HEK293T (cell line): ENCODE measurements around the gene TTC17.

Source experiments
- CTCF ChIA-PET: fragments of 350-600 bp; formaldehyde crosslinking; extraction: SDS; loops from one replicate; lab custom pipeline; 2021; ENCODE audit warnings: antibody characterized with exemption, inconsistent platforms; lab: Yijun Ruan, JAX
- POLR2A ChIA-PET: fragments of 350-600 bp; formaldehyde crosslinking; extraction: SDS; loops from one replicate; lab custom pipeline; 2020; ENCODE audit warnings: antibody characterized with exemption, inconsistent platforms; lab: Yijun Ruan, JAX
- DNase-seq: peaks from one replicate; pipeline ENCODE4 v3.0.0; 2012; ENCODE audit warnings: mixed read lengths; ENCODE audit errors: extremely low spot score
- ARNT ChIP-seq: fragments of 450-650 bp; IDR thresholded peaks from 2 replicates; pipeline ENCODE4 v1.6.1; 2017; ENCODE audit warnings: mild to moderate bottlenecking
- BHLHE40 ChIP-seq: fragments of 450-650 bp; IDR thresholded peaks from 2 replicates; pipeline ENCODE4 v1.6.1; 2016; ENCODE audit warnings: mild to moderate bottlenecking, moderate library complexity, borderline replicate concordance
- CTBP1 ChIP-seq: fragments of 450-650 bp; IDR thresholded peaks from 2 replicates; pipeline ENCODE4 v1.6.1; 2016; ENCODE audit warnings: borderline replicate concordance
- ELF4 ChIP-seq: fragments of 450-650 bp; IDR thresholded peaks from 2 replicates; pipeline ENCODE4 v1.6.1; 2017; ENCODE audit warnings: antibody characterized with exemption
- FOXA1 ChIP-seq: fragments of 450-650 bp; IDR thresholded peaks from 2 replicates; pipeline ENCODE4 v1.6.1; 2016; ENCODE audit warnings: mild to moderate bottlenecking
- FOXK2 ChIP-seq: fragments of 450-650 bp; IDR thresholded peaks from 2 replicates; pipeline ENCODE4 v1.6.1; 2016; ENCODE audit warnings: mild to moderate bottlenecking
- FOXM1 ChIP-seq: fragments of 450-650 bp; IDR thresholded peaks from 2 replicates; pipeline ENCODE4 v1.6.1; 2017; ENCODE audit warnings: mild to moderate bottlenecking, borderline replicate concordance
- HDGF ChIP-seq: fragments of 450-650 bp; IDR thresholded peaks from 2 replicates; pipeline ENCODE4 v1.6.1; 2017; ENCODE audit warnings: antibody characterized with exemption, borderline replicate concordance
- L3MBTL2 ChIP-seq: fragments of 450-650 bp; conservative IDR thresholded peaks from 2 replicates; pipeline ENCODE4 v1.6.1; 2016; ENCODE audit warnings: mild to moderate bottlenecking
- LEF1 ChIP-seq: fragments of 450-650 bp; IDR thresholded peaks from 2 replicates; pipeline ENCODE4 v1.6.1; 2017; ENCODE audit warnings: mild to moderate bottlenecking, borderline replicate concordance
- NFRKB ChIP-seq: fragments of 450-650 bp; IDR thresholded peaks from 2 replicates; pipeline ENCODE4 v1.6.1; 2016; ENCODE audit warnings: mild to moderate bottlenecking, moderate library complexity
- PKNOX1 ChIP-seq: fragments of 450-650 bp; IDR thresholded peaks from 2 replicates; pipeline ENCODE4 v1.6.1; 2016
- SP1 ChIP-seq: fragments of 450-650 bp; IDR thresholded peaks from 2 replicates; pipeline ENCODE4 v1.6.1; 2017
- SUZ12 ChIP-seq: fragments of 450-650 bp; IDR thresholded peaks from 2 replicates; pipeline ENCODE4 v1.6.1; 2016; ENCODE audit warnings: mild to moderate bottlenecking
- TARDBP ChIP-seq: fragments of 450-650 bp; IDR thresholded peaks from 2 replicates; pipeline ENCODE4 v1.6.1; 2016
- ZNF384 ChIP-seq: fragments of 450-650 bp; IDR thresholded peaks from 2 replicates; pipeline ENCODE4 v1.6.1; 2016

Gene TTC17

GRCh38 chr11:43360361-43361032 lies 1.8 kb downstream of the TTC17 start:
- no peak for DNase-seq
- TF ChIP-seq ELF4 (no peak), FOXM1 (no peak), FOXA1 (no peak), CTBP1 (no peak), BHLHE40 (no peak), L3MBTL2 (no peak), FOXK2 (no peak), ARNT (no peak), LEF1 (no peak), ZNF384 (no peak), NFRKB (no peak), SP1 (no peak), SUZ12 (no peak), PKNOX1 (no peak), TARDBP (no peak), HDGF (no peak)
- ChIA-PET CTCF (no interaction called here), POLR2A (interaction anchor here (1.0 kb wide), 1 partner anchor 49 kb away, joined by 3 read pairs; the partner anchor contains the start of gene API5)

DNA sequence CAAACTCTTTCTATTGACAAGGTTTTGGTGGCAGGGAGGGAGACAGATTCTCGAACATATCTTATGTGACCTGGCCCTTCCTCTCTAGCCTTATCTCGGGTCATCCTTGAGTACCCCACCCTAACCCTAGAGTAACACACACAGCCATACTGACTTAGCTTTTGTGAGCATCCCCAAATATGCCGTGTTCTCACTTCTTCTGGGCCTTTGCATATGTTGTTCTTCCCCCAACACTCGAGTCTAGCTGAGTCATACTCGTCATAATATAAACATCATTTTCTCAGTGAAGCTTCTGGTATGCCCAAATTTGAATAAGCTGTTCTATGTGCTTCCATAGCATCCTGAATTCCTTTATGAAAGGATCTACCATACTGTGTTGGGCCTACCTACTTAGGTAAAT lies 8.0 kb downstream of the TTC17 start:
- no peak for DNase-seq
- TF ChIP-seq BHLHE40 (no peak), SP1 (no peak), ZNF384 (no peak), TARDBP (no peak), PKNOX1 (no peak), NFRKB (no peak), ARNT (no peak), CTBP1 (no peak)
- ChIA-PET CTCF (interaction anchor here (0.7 kb wide), 1 partner anchor 523 kb away, joined by 6 read pairs; no protein-coding TSS in a partner anchor), POLR2A (no interaction called here)

DNA sequence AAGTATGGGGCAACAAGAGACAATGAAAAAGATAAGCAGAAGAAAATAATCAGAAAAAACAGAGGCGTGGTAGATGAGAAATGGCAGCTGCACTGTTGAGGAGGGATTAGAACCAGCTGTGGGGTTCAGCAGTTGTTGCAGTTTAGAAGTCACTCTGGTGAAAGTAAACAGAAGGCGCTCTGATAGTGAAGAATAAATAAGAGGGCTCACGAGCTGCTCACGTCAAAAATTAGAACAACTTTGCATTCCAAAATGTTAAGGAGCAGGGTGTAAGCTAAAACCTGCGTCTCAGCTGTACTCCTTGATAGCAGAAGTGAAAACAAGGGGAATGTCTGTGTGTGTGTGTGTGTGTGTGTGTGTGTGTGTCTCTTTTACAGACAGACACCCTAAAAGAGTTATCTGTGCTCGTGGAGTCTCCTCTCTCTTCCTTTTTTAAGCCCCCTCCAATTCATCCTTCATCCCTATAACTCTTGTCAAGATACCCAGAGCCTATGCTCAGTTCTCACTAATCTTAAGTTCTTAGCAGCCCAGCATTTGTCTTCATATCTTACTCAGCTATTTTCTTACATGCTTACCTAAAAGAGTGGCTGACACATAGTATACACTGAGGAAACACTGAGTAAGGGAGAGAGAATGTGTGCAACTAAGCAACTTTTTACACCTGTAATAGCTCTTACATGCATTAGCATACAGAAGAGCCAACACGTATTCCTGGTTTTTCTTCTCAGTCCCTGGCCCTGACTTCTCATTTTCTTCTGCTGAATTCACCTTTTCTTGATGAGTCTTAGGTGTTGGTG lies 8.9 kb downstream of the TTC17 start:
- ChIA-PET CTCF (interaction anchor here (0.7 kb wide), 1 partner anchor 85 kb away, joined by 3 read pairs; no protein-coding TSS in a partner anchor), POLR2A (interaction anchor here (1.6 kb wide), 1 partner anchor 9 kb away, joined by 9 read pairs; the partner anchor contains the start of gene TTC17)
- TF ChIP-seq FOXM1 (no peak), ELF4 (no peak), SP1 (no peak), SUZ12 (no peak), CTBP1 (no peak), BHLHE40 (no peak), FOXA1 (no peak), ARNT (no peak)
- DNase-seq, result no peak

GRCh38 chr11:43376065-43376464 lies 17.3 kb downstream of the TTC17 start:
- no peak for DNase-seq
- TF ChIP-seq FOXK2, result no peak
- TF ChIP-seq HDGF, result no peak
- no peak for TF ChIP-seq FOXA1
- TF ChIP-seq ARNT, result no peak
- TF ChIP-seq SUZ12, result no peak
- TF ChIP-seq LEF1, result no peak
- TF ChIP-seq NFRKB, result no peak
- no peak for TF ChIP-seq ELF4
- TF ChIP-seq L3MBTL2, result no peak
- TF ChIP-seq SP1, result no peak
- TF ChIP-seq FOXM1, result no peak
- no peak for TF ChIP-seq TARDBP
- TF ChIP-seq CTBP1, result no peak
- no peak for TF ChIP-seq ZNF384
- no peak for TF ChIP-seq PKNOX1
- no peak for TF ChIP-seq BHLHE40
- ChIA-PET POLR2A (interaction anchor here (1.0 kb wide), 1 partner anchor 17 kb away, joined by 4 read pairs; the partner anchor contains the start of gene TTC17), CTCF (no interaction called here)

DNA sequence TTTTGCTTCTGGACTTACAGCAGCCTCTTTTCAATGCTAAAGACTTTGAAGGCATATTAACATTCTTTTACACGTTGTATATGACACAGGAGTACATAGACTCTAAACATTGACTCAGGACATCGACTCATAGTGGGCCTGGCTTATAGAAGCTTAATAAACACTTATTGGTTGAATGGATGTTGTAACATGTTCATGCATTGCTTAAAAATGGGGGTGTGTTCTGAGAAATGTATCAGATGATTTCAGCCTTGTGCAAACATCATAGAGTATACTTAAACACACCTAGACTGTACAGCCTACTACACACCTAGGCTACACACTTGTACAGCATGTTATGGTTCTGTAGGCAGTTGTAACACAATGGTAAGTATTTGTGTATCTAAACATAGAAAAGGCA lies 17.9 kb downstream of the TTC17 start:
- ChIA-PET POLR2A (no interaction called here), CTCF (no interaction called here)
- DNase-seq, result no peak
- TF ChIP-seq ARNT (no peak), FOXK2 (no peak), FOXA1 (no peak), SUZ12 (no peak), SP1 (no peak), TARDBP (no peak), CTBP1 (no peak), L3MBTL2 (no peak), ZNF384 (no peak), PKNOX1 (no peak), NFRKB (no peak), ELF4 (no peak), HDGF (no peak), LEF1 (no peak), BHLHE40 (no peak), FOXM1 (no peak)
